H1 (cell line): ENCODE results near the gene PFKP. TPM values are rescaled to one million over a fixed set of nuclear protein-coding genes. Genes with fewer than 3 reads are reported as not detected.

Source experiments
- CBX5 ChIP-seq: fragments of 300-800, 300-1000 bp; sonication (generic); IDR thresholded peaks from 2 replicates; pipeline ENCODE4 v1.7.1; 2016; ENCODE audit warnings: antibody characterized with exemption, low read length, low read depth
- CHD7 ChIP-seq: fragments of 300-600 bp; sonication (generic); IDR thresholded peaks from 2 replicates; pipeline ENCODE4 v1.7.1; 2012; ENCODE audit warnings: low read length, moderate library complexity, mild to moderate bottlenecking, inconsistent platforms; ENCODE audit not compliant: insufficient replicate concordance
- CTCF ChIP-seq, 3 experiments: IDR thresholded peaks; 1 replicate in 2 of 3; 2 replicates in 1 of 3; pipeline versions ENCODE4 v1.5.1 to v1.6.1; 2011; ENCODE audit warnings: low read length in 3 of 3, mild to moderate bottlenecking in 3 of 3, inconsistent platforms in 2 of 3, low read depth in 1 of 3, moderate library complexity in 1 of 3; ENCODE audit not compliant: insufficient read depth in 1 of 3; ENCODE audit errors: control extremely low read depth in 1 of 3
- EGR1 ChIP-seq: IDR thresholded peaks from 2 replicates; pipeline ENCODE4 v1.6.1; 2011; ENCODE audit warnings: low read depth, low read length, borderline replicate concordance
- EZH2 ChIP-seq: fragments of 200-600 bp; sonication (generic); IDR thresholded peaks from 2 replicates; pipeline ENCODE4 v1.7.1; 2012; ENCODE audit warnings: low read depth, mild to moderate bottlenecking, moderate library complexity, low read length, inconsistent platforms; ENCODE audit not compliant: severe bottlenecking
- KDM5A ChIP-seq: fragments of 200-600 bp; IDR thresholded peaks from 2 replicates; pipeline ENCODE4 v1.7.1; 2012; ENCODE audit warnings: mild to moderate bottlenecking, low read length, inconsistent platforms, mixed read lengths
- YY1 ChIP-seq: IDR thresholded peaks from 2 replicates; pipeline ENCODE4 v1.6.1; 2011; ENCODE audit warnings: low read depth, mild to moderate bottlenecking, low read length
- polyA plus RNA-seq, 7 experiments: library from polyadenylated mRNA; depleted of rRNA in 3 of 7; stranded (reverse) in 5 of 7; unstranded in 2 of 7; fragments of >200 nt in 5 of 7; fragments of 200-250 nt in 2 of 7; gene quantifications; 1 replicate in 5 of 7; 2 replicates in 1 of 7; 4 replicates in 1 of 7; pipeline versions ENCODE4 v1.2.1 to v1.2.3, GENCODE V29; 2011 to 2013; ENCODE audit warnings: missing spikeins in 2 of 7, mixed read lengths in 2 of 7
- total RNA-seq: library from RNA; stranded (reverse); fragmentation: NEBNext Ultra II Directional; extraction: Animal tissue kit (Norgen Biotek cat#: 25700); gene quantifications from 2 replicates; pipeline ENCODE4 v1.2.1, GENCODE V29; 2021

Gene PFKP
- total and polyA plus RNA-seq, 2 of the 8 experiments (the other 6 are each of a cell fraction or from before 2014, with no cell fraction given): 51.2 to 128 TPM

GRCh38 chr10:3077940-3078630, 10.7 kb downstream of the PFKP start (continued):
- TF ChIP-seq CTCF (IDR thresholded peaks at IDR 0.05; ENCODE audit: control extremely low read depth in 1 of 3, insufficient read depth in 1 of 3, low read depth in 1 of 3, low read length in 3 of 3) (no peak), EZH2 (no peak), CBX5 (no peak), YY1 (no peak), KDM5A (no peak), EGR1 (no peak), CHD7 (no peak)
